Measurements from ENCODE around the gene PDSS2.
"Not testable (repeated sequence)": the region's sequence is repeated elsewhere in the genome, so short reads cannot be mapped to it uniquely, and the experiment has no call there.

Gene PDSS2

DNA sequence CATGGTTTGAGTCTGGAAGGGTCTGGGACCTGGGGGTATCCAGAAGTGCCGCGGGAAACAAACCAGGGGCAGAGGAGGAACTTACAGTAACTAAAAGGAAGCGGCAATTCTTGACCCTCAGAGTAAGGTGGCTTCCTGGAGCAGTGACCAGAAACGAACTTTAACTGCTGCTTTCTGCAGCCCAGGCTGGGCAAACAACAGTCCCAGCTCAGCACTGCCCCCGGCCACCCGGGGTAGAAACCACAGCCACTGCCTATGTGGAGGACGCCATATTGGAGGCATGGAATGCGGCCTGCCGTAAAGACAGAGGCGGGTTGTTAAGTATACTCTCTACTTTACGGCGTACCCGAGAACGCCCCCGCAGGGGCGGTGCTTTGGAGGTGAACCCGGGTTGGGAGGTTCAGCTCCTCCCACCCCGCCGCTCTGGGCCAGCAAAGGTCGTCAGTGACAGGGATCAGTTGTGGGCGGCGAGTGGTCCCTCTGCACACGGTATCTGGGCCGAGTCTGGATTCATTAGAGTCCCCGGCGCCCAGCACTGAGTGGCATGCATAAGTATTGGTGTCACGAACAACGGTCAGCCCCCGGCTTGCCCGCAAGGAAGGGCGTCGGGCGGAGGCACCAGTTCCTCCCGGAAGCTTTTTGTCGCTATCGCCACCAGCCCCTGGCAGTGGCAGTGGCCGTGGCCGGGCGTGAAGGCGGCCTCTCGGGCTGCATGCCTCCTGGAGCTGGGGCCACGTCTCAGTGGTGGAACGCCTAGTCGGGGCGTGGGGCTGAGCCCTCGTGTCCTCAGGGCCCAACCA, at the start of gene PDSS2:
Gene PDSS2 (minus strand): TSS at position 282 of the 800 bp plus-strand sequence. CDS start 279 bp downstream, at position 3.
- DNase-seq: peak; percentile 99

DNA sequence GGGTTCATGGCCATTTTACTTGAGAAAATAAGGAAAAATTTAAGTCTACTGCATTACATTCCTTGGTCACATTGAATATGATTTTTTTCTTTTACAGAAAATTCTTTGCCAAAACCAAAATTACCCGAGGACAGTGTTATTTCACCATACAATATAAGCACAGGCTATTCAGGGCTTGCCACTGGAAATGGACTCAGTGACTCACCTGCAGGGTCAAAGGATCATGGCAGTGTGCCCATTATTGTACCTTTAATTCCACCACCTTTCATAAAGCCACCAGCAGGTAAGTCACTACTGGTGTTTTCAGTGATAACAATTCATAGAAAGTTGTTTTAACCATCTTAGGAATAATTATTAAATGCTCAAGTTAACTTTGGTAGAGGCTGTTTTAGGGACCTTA, 46.8 kb upstream of the PDSS2 start:
- no peak for DNase-seq

DNA sequence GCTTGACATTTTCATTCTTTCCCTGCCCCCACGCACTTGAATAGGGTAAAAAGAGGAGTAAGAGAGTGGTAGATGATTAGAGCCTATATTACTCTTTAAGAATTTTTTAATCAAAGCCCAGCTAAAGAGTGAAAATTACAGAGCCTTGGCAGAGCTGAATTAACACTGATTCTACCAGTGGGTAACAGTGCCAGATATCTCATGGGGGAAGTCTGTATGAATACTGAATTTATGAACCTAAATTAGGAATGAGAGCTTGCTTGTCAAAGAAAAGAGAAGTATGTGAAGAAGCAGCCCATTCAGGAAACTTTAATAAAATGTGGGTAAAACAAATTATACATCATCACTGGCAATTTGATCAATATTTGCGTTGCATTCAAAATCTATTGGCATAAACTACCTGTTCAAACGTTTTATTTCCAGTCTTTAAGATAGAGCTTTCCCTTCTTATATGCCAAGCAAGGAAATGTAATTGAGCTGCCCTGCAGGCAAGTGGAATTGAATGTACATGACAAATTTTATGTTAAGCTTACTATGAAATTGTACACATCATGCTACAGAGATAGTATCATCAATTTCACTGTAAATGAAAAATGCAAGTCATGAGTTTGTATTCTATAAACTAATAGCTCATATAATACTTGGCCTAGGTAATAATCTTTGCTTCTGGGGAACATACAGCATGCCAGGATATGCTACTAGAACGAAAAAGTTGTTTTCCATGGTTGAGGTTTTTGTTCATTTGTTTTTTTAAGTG, 45.1 kb upstream of the PDSS2 start:
- DNase-seq: no peak

- DNase-seq: no peak
Measured at GRCh38 chr6:107496892-107497684, 37.7 kb upstream of the PDSS2 start.

DNA sequence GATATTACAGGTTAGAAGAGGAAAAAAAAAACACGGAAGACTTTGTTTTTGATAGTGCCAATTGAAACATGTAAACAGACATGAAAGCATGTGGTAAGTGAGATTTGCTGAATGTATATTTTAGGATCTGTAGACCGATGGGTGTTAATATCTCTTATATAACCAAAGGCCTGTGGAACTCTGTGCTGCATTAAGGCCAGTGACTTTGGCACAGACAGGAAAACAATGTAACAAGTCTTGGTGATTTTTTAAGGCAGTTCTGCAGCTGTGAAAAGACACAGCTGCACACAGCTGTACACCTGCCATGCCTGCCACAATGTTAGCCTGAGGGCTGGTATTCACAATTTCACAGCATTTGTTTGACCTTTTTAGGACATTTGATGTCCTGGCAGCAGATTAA, 36.6 kb upstream of the PDSS2 start:
- no peak for DNase-seq

DNA sequence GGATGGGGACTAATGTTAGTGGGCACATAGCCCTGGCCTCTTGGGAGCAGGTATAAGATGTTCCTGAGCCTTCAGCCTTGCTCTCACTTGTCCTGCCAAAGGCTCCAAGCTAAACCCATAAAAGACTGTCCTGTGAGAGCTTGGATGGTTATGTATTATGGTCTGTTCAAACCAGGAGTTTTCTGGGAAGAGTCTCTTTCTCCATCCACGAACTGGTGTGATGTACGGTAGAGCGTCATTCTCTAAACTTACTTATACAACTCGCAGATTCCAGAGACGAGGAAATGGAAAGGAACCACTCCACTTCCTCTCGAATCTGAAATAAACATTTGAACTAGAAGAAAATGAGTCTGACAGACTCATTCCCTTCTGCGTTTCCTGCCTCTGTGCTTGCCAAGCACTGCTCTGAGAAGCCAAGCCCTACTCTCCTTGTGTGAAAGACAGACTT, 35.9 kb upstream of the PDSS2 start:
- DNase-seq: no peak

DNA sequence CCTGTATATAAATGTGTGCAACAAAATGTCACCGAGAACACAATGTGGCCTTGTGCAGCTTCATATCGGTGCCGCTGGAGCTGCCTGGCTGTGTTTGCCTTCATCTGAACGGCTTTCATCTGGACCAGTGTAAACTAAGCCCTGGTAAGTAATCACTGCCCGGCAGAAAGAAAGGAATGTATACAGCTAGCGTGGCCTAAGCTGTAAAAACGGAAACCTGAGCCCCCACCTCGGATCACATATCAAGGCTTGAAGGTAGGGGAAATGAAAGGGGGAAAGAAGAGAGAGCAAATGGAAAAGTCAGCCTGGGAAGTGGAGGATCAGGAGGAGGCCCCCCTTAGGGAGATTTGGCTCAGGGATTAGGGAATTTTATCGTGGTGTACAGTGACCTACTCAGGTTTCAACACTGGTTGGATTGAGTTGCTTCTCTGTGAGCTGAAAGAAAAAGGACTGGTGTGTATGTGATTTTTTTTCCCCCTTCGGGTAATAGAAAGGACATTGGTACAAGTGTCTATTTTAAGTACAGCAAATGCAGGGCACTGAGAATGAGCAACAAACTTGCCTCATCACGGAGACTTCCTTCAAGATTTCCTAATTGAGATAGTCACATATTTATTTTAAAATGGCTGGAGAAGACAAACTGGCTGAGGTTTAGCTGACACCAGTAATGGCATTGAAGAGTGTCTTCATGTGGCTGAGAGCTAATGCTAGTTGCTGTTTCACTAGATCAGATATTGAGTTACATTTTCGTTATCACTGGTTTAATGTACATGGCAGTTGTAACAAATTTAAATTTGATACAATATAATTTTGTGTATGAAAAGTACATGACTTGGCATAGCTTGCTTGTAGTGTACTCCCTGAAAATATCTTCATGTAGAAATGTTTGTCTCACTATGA, 34.0 kb upstream of the PDSS2 start:
- DNase-seq: no peak

DNA sequence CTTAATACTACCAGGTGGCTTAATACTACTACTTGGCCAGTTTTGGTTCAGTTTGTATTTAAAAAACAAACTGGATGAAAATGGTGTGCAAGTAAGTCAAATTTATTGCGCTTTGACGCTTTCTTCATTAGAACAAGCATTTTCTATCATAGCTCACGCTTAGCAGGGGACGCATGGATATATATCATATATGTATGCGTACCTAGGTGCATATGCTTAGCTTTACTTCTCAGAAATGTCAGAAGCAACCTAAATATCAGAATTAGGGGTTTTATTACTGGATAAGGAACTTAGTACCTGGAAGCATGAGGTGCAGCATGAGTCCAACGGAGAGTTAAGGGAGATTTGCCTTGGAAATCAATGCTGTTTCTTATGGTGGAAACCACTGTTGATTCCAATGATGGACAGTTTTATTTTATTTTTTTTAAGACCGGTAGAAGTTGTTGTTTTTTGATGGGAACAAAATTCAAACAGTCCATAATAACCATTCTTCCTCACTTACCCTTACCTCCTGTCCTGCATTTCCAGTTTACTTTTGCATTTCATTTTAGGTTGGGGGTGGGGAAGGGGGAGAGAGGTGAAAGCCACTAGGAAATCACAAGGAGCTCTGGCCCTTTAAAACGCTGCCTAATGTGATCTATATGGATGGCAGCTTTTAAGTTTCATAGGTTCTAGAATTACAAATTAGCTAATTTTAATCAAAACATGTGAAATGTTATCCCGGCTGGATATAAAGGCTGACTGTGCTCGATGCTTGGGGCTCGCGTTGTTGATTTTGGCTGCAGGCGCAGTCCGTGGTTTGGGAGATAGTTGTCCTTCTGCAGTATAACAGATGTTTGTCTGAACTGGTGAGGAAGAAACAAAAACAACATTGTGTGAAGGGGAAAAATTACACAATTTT, 32.6 kb upstream of the PDSS2 start:
- DNase-seq: no peak

DNA sequence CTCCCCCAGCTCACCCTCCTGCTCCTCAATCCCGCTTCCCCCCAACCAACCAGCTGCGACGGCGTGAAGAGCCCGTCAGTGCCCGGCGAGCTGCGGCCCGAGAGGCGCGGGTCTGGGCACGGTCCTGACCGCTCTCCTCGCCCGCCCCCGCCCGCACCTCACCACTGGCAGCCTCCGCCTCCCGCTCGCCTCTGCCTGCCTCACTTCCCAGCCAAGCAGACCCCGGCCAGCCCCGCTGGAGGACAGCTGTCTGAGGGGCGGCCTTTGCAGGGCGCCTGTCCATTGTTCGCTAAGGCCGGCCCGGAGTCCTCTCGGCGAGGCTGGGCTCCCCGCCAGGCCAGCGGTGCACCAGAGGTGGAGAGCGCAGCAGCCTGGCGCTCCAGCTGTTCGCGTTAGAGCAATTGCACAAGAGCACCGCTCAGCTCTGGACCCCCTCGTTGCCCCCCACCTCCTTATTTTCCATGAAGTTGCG, 31.8 kb upstream of the PDSS2 start:
- no peak for DNase-seq

- DNase-seq: no peak
Measured at GRCh38 chr6:107490566-107491137, 31.3 kb upstream of the PDSS2 start.

DNA sequence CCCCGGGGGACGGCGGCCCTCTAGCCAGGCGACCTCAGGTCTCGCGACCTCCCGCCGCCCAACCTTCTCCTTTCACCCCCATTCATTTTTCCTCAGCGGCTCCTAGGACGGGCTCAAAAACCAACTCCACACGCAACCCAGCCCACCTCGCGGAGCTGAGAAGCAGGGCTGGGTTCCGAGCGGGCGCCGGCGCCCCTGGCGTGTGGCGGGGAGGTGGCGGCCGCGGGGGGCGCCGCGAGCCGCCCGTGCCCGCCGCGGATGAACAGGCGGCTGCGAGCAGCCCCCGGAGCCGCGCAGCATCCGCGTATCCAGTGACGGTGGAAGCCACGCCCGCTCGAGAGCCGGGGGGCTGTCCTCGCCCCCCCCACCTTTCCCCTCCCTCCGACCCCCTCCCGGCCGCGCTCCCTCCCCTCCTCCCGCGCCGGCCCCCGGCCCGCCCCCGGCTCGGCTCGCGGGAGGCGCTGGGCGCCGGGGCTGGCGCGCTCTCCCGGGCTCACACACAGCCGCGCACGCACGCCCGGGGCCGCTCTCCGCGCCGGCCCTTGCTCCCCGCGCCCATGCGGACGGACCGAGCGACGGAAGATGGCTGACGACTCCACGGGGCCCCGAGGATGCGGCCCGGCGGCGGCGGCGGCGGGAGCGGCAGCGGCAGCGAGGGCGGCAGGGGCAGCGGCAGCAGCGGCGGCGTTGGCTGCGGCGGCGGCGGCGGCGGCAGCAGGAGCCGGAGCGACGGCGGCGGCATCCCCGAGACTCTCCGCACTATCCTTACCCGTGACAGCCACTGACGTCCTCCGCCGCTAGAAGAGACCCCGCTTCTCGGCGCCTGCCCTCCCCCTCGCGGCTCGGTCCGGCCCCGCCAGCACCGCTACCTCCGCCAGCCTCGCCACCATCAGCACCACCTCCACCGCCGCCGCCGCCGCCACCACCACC, 30.5 kb upstream of the PDSS2 start, which contains the start of gene SOBP:
Gene SOBP (plus strand): TSS at position 482 of the 930 bp plus-strand sequence. CDS start 500 bp downstream, outside the sequence.
- DNase-seq: peak in 1 of 2 experiments; percentile 21

DNA sequence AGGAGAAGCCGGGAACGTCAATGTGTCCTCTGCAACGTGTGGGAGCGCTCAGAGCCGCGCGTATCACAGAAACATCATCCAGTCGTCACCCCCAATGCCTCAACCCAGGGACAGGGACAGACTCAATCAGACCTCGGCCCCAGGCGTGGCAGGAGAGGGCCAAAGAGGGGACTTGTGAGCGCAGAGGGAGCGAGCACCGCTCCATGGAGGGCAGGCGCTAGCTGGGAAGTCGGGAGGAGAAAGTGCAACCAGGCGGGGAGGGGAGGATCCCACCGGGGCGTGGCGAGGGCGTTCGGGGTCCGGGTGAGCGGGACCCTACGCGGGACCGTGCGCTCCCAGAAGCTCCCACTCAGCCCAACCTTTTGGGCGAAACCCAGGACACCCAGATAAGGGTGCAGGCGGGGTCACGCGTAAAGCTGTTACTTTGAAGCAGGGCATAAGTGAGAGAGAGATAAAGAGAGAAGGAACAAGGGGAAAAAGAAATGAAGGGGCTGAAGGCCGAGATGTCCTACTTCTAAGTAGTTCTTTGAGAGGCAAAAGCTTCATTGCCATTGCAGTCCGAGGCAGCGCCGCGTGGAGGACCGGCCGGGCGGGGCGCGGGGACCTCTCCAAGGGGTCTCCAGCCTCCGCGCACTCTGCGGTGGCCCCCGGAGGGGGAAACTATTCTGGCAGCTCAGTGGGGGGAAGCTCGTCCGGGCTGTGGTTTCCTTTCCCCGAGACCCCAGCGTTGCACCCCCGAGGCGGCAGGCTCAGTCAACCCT, 29.7 kb upstream of the PDSS2 start:
- DNase-seq: no peak

- DNase-seq: no peak
Measured at GRCh38 chr6:107488174-107488874, 29.0 kb upstream of the PDSS2 start.

DNA sequence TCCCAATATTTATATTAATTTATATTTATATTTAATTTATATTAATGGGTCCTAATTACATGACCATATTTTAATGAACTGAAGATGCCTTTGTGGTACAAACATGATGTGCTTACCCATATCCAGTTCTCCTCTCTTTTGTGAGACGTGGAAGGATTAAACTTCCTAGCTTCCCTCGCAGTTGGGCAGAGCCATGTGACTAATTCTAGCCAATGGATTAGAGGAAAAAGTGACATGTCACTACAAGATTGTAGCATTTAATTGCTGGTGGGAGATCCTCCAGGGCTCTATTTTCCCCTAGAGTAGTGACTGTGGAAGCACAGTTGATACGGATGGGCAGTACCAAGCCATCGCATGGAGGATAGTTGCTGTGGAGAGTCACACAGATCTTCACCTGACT, 25.8 kb upstream of the PDSS2 start:
- no peak for DNase-seq

GRCh38 chr6:107479089-107479690, 19.8 kb upstream of the PDSS2 start:
- no peak for DNase-seq

- DNase-seq: not testable (repeated sequence)
Measured at GRCh38 chr6:107475826-107476225, 16.5 kb upstream of the PDSS2 start.

DNA sequence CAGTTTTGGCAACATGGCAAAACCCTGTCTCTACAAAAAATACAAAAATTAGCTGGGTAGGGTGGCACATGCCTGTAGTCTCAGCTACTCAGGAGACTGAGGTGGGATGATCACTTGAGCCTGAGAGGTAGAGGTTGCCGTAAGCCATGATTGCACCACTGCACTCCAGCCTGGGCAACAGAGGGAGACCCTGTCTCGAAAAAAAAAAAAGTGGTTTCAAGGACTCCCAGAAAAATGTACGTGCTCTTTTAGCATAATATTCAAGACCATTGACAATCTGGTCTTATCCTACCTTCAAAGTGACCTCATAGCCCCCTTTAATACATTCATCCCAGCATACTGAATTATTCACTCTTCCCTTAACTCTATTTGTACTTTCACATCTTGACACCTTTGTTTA, 16.0 kb upstream of the PDSS2 start:
- DNase-seq: not testable (repeated sequence)
